CD14-positive monocyte (primary cell): Measurements from ENCODE around the gene EDDM13. TPM values are rescaled to one million over a fixed set of nuclear protein-coding genes. Genes with fewer than 3 reads are reported as not detected.
"Not testable (repeated sequence)": the region's sequence is repeated elsewhere in the genome, so short reads cannot be mapped to it uniquely, and the experiment has no call there.

Experiments
- DNase-seq, 3 donors: peaks; one replicate each; pipeline ENCODE4 v3.0.0-alpha.2; 2011 to 2022
- H2AFZ ChIP-seq: 2 replicates; pipeline ENCODE4 v1.6.0; 2012; ENCODE audit warnings: mild to moderate bottlenecking, low read depth, low read length, inconsistent platforms; ENCODE audit not compliant: insufficient read depth, poor library complexity, severe bottlenecking
- H3K27ac ChIP-seq, 2 donors: 1 replicate in 1 of 2; 2 replicates in 1 of 2; pipeline ENCODE4 v1.5.1; 2012 to 2013; ENCODE audit warnings: low read length in 2 of 2, control low read depth in 1 of 2, inconsistent platforms in 1 of 2, low read depth in 1 of 2, mild to moderate bottlenecking in 1 of 2
- H3K27me3 ChIP-seq, 2 donors: one replicate each; pipeline versions ENCODE4 v1.6.0 to v1.6.1; 2011 to 2013; ENCODE audit warnings: low read length in 2 of 2; ENCODE audit not compliant: control insufficient read depth in 2 of 2, insufficient read depth in 2 of 2
- H3K36me3 ChIP-seq, 2 donors: replicated peaks in 1 of 2; 1 replicate in 1 of 2; 2 replicates in 1 of 2; pipeline versions ENCODE4 v1.5.1 to v1.6.1; 2012 to 2013; ENCODE audit warnings: low read length in 2 of 2, control low read depth in 1 of 2, inconsistent platforms in 1 of 2, mild to moderate bottlenecking in 1 of 2; ENCODE audit not compliant: insufficient read depth in 2 of 2, control insufficient read depth in 1 of 2
- H3K4me1 ChIP-seq, 2 donors: 1 replicate in 1 of 2; 2 replicates in 1 of 2; pipeline versions ENCODE4 v1.5.1 to v1.6.1; 2012 to 2013; ENCODE audit warnings: low read length in 2 of 2, control low read depth in 1 of 2, inconsistent platforms in 1 of 2, mild to moderate bottlenecking in 1 of 2, moderate library complexity in 1 of 2; ENCODE audit not compliant: insufficient read depth in 2 of 2, control insufficient read depth in 1 of 2
- H3K4me2 ChIP-seq: replicated peaks from 2 replicates; pipeline ENCODE3; 2012; ENCODE audit warnings: low read length, moderate library complexity, mild to moderate bottlenecking; ENCODE audit not compliant: poor library complexity, severe bottlenecking; ENCODE audit errors: extremely low read depth
- H3K4me3 ChIP-seq, 3 experiments: fragments of 200-600 bp in 1 of 3; sonication (generic) in 1 of 3; replicated peaks in 1 of 3; 1 replicate in 2 of 3; 2 replicates in 1 of 3; pipeline ENCODE4 v1.5.1; 2011 to 2013; ENCODE audit warnings: low read length in 3 of 3, mild to moderate bottlenecking in 3 of 3, control low read depth in 2 of 3, low read depth in 2 of 3, inconsistent platforms in 1 of 3, moderate library complexity in 1 of 3
- H3K79me2 ChIP-seq: 2 replicates; pipeline ENCODE4 v1.6.0; 2012; ENCODE audit warnings: mild to moderate bottlenecking, control low read depth, inconsistent platforms, low read length, moderate library complexity; ENCODE audit not compliant: insufficient read depth
- H3K9ac ChIP-seq: 2 replicates; pipeline ENCODE4 v1.6.0; 2017; ENCODE audit warnings: low read length, mild to moderate bottlenecking; ENCODE audit not compliant: insufficient read depth, poor library complexity, severe bottlenecking
- H3K9me3 ChIP-seq, 2 donors: replicated peaks in 1 of 2; 1 replicate in 1 of 2; 2 replicates in 1 of 2; pipeline versions ENCODE4 v1.5.1 to v1.6.1; 2012 to 2013; ENCODE audit warnings: low read length in 2 of 2, control low read depth in 1 of 2; ENCODE audit not compliant: control insufficient read depth in 1 of 2, insufficient read depth in 1 of 2
- H4K20me1 ChIP-seq: 2 replicates; pipeline ENCODE4 v1.6.0; 2012; ENCODE audit warnings: mild to moderate bottlenecking, low read length, control low read depth, moderate library complexity; ENCODE audit not compliant: insufficient read depth
- H3K27ac Mint-ChIP-seq, 7 donors: one replicate each; pipeline ENCODE4 v1.8.0; 2020; ENCODE audit warnings: mild to moderate bottlenecking in 7 of 7, mixed read lengths in 7 of 7, moderate library complexity in 6 of 7, inconsistent platforms in 2 of 7
- H3K27me3 Mint-ChIP-seq, 3 donors: one replicate each; pipeline ENCODE4 v1.8.0; 2021 to 2022; ENCODE audit warnings: low read depth in 3 of 3, mild to moderate bottlenecking in 3 of 3, mixed read lengths in 3 of 3, moderate library complexity in 3 of 3, inconsistent platforms in 1 of 3
- H3K36me3 Mint-ChIP-seq, 2 donors: one replicate each; pipeline ENCODE4 v1.8.0; 2020; ENCODE audit warnings: mixed read lengths in 2 of 2, inconsistent platforms in 1 of 2, mild to moderate bottlenecking in 1 of 2
- H3K4me1 Mint-ChIP-seq: one replicate; pipeline ENCODE4 v1.8.0; 2020; ENCODE audit warnings: mild to moderate bottlenecking, mixed read lengths
- H3K4me3 Mint-ChIP-seq, 2 donors: one replicate each; pipeline ENCODE4 v1.8.0; 2020; ENCODE audit warnings: mild to moderate bottlenecking in 2 of 2, mixed read lengths in 2 of 2, moderate library complexity in 1 of 2
- H3K9me3 Mint-ChIP-seq, 7 donors: one replicate each; pipeline ENCODE4 v1.8.0; 2020 to 2022; ENCODE audit warnings: mixed read lengths in 7 of 7, mild to moderate bottlenecking in 6 of 7, moderate library complexity in 6 of 7, inconsistent platforms in 2 of 7
- CTCF ChIP-seq: fragments of 200-600 bp; IDR thresholded peaks from one replicate; pipeline ENCODE4 v1.8.0; 2022; ENCODE audit warnings: antibody characterized with exemption, mild to moderate bottlenecking
- intact Hi-C, 2 donors: fragments of 100-400 bp; cut with micrococcal nuclease; formaldehyde crosslinking; loops; one replicate each; pipeline versions ENCODE4 v1.15.0 to v1.15.1; 2023
- polyA plus RNA-seq, 3 donors: library from polyadenylated mRNA; depleted of rRNA in 1 of 3; unstranded in 2 of 3; stranded (reverse) in 1 of 3; fragments of 300-500 nt in 2 of 3; fragments of >200 nt in 1 of 3; fragmentation: Illumina TruSeq in 2 of 3; gene quantifications; 1 replicate in 2 of 3; 2 replicates in 1 of 3; pipeline ENCODE4 v1.2.3, GENCODE V29; 2012 to 2021

Gene EDDM13
- polyA plus RNA-seq, 3 donors = 0.25 to 0.70 (median 0.61) TPM

DNA sequence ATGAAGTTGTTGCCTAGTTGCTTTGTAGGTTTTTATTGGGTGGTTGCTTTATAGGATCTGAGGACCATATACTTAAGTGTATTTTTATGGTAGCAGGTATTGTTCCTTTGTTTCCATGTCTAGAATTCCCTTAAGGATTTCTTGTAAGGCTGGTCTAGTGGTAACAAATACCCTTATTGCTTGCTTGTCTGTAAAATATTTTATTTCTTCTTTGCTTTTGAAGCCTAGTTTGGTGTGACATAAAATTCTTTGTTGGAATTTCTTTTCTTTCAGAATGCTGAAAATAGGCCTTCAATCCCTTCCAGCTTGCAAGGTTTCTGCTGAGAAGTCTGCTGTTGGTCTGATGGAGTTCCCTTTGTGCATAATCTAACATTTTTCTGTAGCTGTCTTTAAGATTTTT lies 60.1 kb downstream of the EDDM13 start:
- H3K27ac ChIP-seq = no peak overlapping the region
- H2AFZ ChIP-seq = no peak overlapping the region
- no peak for TF ChIP-seq CTCF
- H3K36me3 Mint-ChIP-seq = no peaks in the 10 kb centered on the region
- H3K4me1 Mint-ChIP-seq = peaks cover 2% of the 10 kb centered on the region
- no peaks in the 10 kb centered on the region for H4K20me1 ChIP-seq
- no peak overlapping the region for H3K9ac ChIP-seq
- DNase-seq = no peak
- H3K4me1 ChIP-seq = no peaks in the 10 kb centered on the region
- no peak overlapping the region for H3K4me3 Mint-ChIP-seq
- H3K79me2 ChIP-seq = no peaks in the 10 kb centered on the region
- H3K9me3 ChIP-seq = peaks cover 0 to 5% of the 10 kb centered on the region in 2 donors
- peaks cover 0 to 4% (median 0%) of the 10 kb centered on the region in 3 donors for H3K27me3 Mint-ChIP-seq
- H3K36me3 ChIP-seq = no peaks in the 10 kb centered on the region
- H3K27me3 ChIP-seq = no peaks in the 10 kb centered on the region
- peaks cover 0 to 9% (median 7%) of the 10 kb centered on the region in 7 donors for H3K9me3 Mint-ChIP-seq
- H3K4me2 ChIP-seq = no peak overlapping the region
- intact Hi-C loops = loop anchor here (1.0 to 5.0 kb wide), 3 partner anchors 23 to 80 kb away; no protein-coding TSS in a partner anchor
- no peak overlapping the region for H3K27ac Mint-ChIP-seq
- H3K4me3 ChIP-seq = no peak overlapping the region

GRCh38 chr19:56333506-56333905 lies 61.0 kb downstream of the EDDM13 start:
- TF ChIP-seq CTCF = peak; percentile 93
- Histone ChIP-seq H4K20me1 (no peaks in the 10 kb centered on the region), H3K36me3 (no peaks in the 10 kb centered on the region), H3K4me3 (no peak overlapping the region), H3K4me1 (no peaks in the 10 kb centered on the region), H3K27ac (no peak overlapping the region), H3K9ac (no peak overlapping the region), H3K9me3 (peaks cover 4 to 9% of the 10 kb centered on the region in 2 donors), H3K4me2 (no peak overlapping the region), H3K79me2 (no peaks in the 10 kb centered on the region), H3K27me3 (no peaks in the 10 kb centered on the region), H2AFZ (no peak overlapping the region)
- H3K27me3 Mint-ChIP-seq = peaks cover 0 to 4% (median 0%) of the 10 kb centered on the region in 3 donors
- peak; percentile 65 to 76 (median 67) for DNase-seq
- H3K9me3 Mint-ChIP-seq = peaks cover under 1 to 14% (median 8%) of the 10 kb centered on the region in 7 donors
- H3K4me1 Mint-ChIP-seq = peaks cover 2% of the 10 kb centered on the region
- no peaks in the 10 kb centered on the region for H3K36me3 Mint-ChIP-seq
- no peak overlapping the region for H3K4me3 Mint-ChIP-seq
- no peak overlapping the region for H3K27ac Mint-ChIP-seq
- intact Hi-C loops = loop anchor here (1.0 to 5.0 kb wide), 3 partner anchors 24 to 81 kb away; no protein-coding TSS in a partner anchor

DNA sequence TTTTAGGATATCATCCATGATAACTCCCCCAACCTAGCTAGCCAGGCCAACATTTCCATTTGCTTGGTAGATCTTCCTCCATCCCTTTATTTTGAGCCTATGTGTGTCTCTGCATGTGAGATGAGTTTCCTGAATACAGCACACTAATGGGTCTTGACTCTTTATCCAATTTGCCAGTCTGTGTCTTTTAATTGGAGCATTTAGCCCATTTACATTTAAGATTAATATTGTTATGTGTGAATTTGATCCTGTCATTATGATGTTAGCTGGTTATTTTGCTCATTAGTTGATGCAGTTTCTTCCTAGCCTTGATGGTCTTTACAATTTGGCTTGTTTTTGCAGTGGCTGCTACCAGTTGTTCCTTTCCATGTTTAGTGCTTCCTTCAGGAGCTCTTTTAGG lies 62.8 kb downstream of the EDDM13 start:
- H3K9me3 ChIP-seq = peaks cover 20 to 22% of the 10 kb centered on the region in 2 donors
- H3K27ac Mint-ChIP-seq, H3K36me3 ChIP-seq, H3K27me3 Mint-ChIP-seq, H3K27ac ChIP-seq, H3K4me3 Mint-ChIP-seq, H3K4me1 Mint-ChIP-seq, H4K20me1 ChIP-seq, H3K9ac ChIP-seq, H3K4me2 ChIP-seq, H3K4me3 ChIP-seq, H2AFZ ChIP-seq, H3K4me1 ChIP-seq, H3K36me3 Mint-ChIP-seq, intact Hi-C loops, H3K27me3 ChIP-seq, H3K79me2 ChIP-seq, DNase-seq: not testable (repeated sequence)
- peaks cover 6 to 25% (median 18%) of the 10 kb centered on the region in 7 donors for H3K9me3 Mint-ChIP-seq
